Immature natural killer cell (primary cell): ENCODE results near the gene CELA1. TPM values are rescaled to one million over a fixed set of nuclear protein-coding genes. Genes with fewer than 3 reads are reported as not detected.
"Not testable (repeated sequence)": the region's sequence is repeated elsewhere in the genome, so short reads cannot be mapped to it uniquely, and the experiment has no call there.

Experiments
- DNase-seq, 3 donors: peaks; one replicate each; pipeline ENCODE4 v3.0.0; 2022; ENCODE audit warnings: mixed read lengths in 1 of 3
- H3K27ac Mint-ChIP-seq, 6 donors: one replicate each; pipeline ENCODE4 v1.8.0; 2020; ENCODE audit warnings: mixed read lengths in 6 of 6, mild to moderate bottlenecking in 5 of 6, inconsistent platforms in 4 of 6, moderate library complexity in 3 of 6
- H3K27me3 Mint-ChIP-seq, 3 donors: one replicate each; pipeline ENCODE4 v1.8.0; 2020 to 2021; ENCODE audit warnings: low read depth in 3 of 3, mild to moderate bottlenecking in 3 of 3, mixed read lengths in 3 of 3, moderate library complexity in 3 of 3, inconsistent platforms in 1 of 3
- H3K36me3 Mint-ChIP-seq, 3 donors: one replicate each; pipeline ENCODE4 v1.8.0; 2020; ENCODE audit warnings: mixed read lengths in 3 of 3, inconsistent platforms in 2 of 3, mild to moderate bottlenecking in 2 of 3
- H3K4me1 Mint-ChIP-seq, 2 donors: one replicate each; pipeline ENCODE4 v1.8.0; 2020; ENCODE audit warnings: inconsistent platforms in 2 of 2, mild to moderate bottlenecking in 2 of 2, mixed read lengths in 2 of 2, moderate library complexity in 1 of 2
- H3K4me3 Mint-ChIP-seq, 5 donors: one replicate each; pipeline ENCODE4 v1.8.0; 2020; ENCODE audit warnings: mild to moderate bottlenecking in 5 of 5, mixed read lengths in 5 of 5, inconsistent platforms in 3 of 5, moderate library complexity in 3 of 5
- H3K9me3 Mint-ChIP-seq, 6 donors: one replicate each; pipeline ENCODE4 v1.8.0; 2020; ENCODE audit warnings: mild to moderate bottlenecking in 6 of 6, mixed read lengths in 6 of 6, inconsistent platforms in 4 of 6, moderate library complexity in 3 of 6
- polyA plus RNA-seq, 3 donors: library from polyadenylated mRNA; unstranded; fragments of 300-500 nt; fragmentation: Illumina TruSeq; gene quantifications; one replicate each; pipeline ENCODE4 v1.2.3, GENCODE V29; 2021

CELA1 gene
- polyA plus RNA-seq, 3 donors from 2014 or later: 0.37 to 1.00 TPM; not detected in 1

GRCh38 chr12:51326698-51327439 is 19.6 kb downstream of the CELA1 start:
- H3K36me3 Mint-ChIP-seq: peaks cover 12 to 18% (median 17%) of the 10 kb centered on the region in 3 donors
- H3K9me3 Mint-ChIP-seq: no peaks in the 10 kb centered on the region
- DNase-seq: peak in 2 of 3 donors; percentile 28 to 37
- peaks cover 7 to 17% (median 14%) of the 10 kb centered on the region in 3 donors for H3K27me3 Mint-ChIP-seq
- H3K4me1 Mint-ChIP-seq: peaks cover 80% of the 10 kb centered on the region in 2 donors
- H3K27ac Mint-ChIP-seq: peak overlapping the region; percentile 87 to 95 (median 91)
- peak overlapping the region; percentile 58 to 82 (median 70) for H3K4me3 Mint-ChIP-seq

- Mint-ChIP-seq H3K4me1 (peaks cover 89 to 93% of the 10 kb centered on the region in 2 donors), H3K27ac (peak overlapping the region; percentile 85 to 95 (median 90)), H3K27me3 (peaks cover 7 to 24% (median 14%) of the 10 kb centered on the region in 3 donors), H3K4me3 (peak overlapping the region; percentile 53 to 78 (median 73)), H3K36me3 (peaks cover 22 to 31% (median 29%) of the 10 kb centered on the region in 3 donors), H3K9me3 (no peaks in the 10 kb centered on the region)
- DNase-seq: no peak
Observed at GRCh38 chr12:51324953-51325352, 21.5 kb downstream of the CELA1 start.

- peaks cover 9 to 24% (median 14%) of the 10 kb centered on the region in 3 donors for H3K27me3 Mint-ChIP-seq
- no peaks in the 10 kb centered on the region for H3K9me3 Mint-ChIP-seq
- H3K4me3 Mint-ChIP-seq: peak within 1 kb of the TSS; percentile 86 to 99 (median 97)
- peaks cover 22 to 31% (median 29%) of the 10 kb centered on the region in 3 donors for H3K36me3 Mint-ChIP-seq
- H3K27ac Mint-ChIP-seq: peak within 1 kb of the TSS; percentile 92 to 100 (median 96)
- DNase-seq: peak; percentile 87 to 90 (median 89)
- H3K4me1 Mint-ChIP-seq: peaks cover 89 to 93% of the 10 kb centered on the region in 2 donors
Observed at GRCh38 chr12:51323966-51324895, 22.2 kb downstream of the CELA1 start, which contains the start of gene BIN2. Gene BIN2, minus strand, starts transcription at chr12:51324174. Its CDS starts 72 bp downstream, at chr12:51324102.

- peaks cover 9 to 28% (median 14%) of the 10 kb centered on the region in 3 donors for H3K27me3 Mint-ChIP-seq
- DNase-seq: peak; percentile 65 to 70 (median 69)
- peak overlapping the region; percentile 92 to 100 (median 96) for H3K27ac Mint-ChIP-seq
- H3K9me3 Mint-ChIP-seq: no peaks in the 10 kb centered on the region
- H3K4me1 Mint-ChIP-seq: peaks cover 89 to 93% of the 10 kb centered on the region in 2 donors
- H3K4me3 Mint-ChIP-seq: peak overlapping the region; percentile 86 to 99 (median 97)
- H3K36me3 Mint-ChIP-seq: peaks cover 27 to 37% (median 33%) of the 10 kb centered on the region in 3 donors
Observed at GRCh38 chr12:51323317-51323960, 23.0 kb downstream of the CELA1 start.

- DNase-seq: no peak
- H3K4me3 Mint-ChIP-seq: peak overlapping the region; percentile 86 to 99 (median 97)
- no peaks in the 10 kb centered on the region for H3K9me3 Mint-ChIP-seq
- H3K36me3 Mint-ChIP-seq: peaks cover 30 to 40% (median 37%) of the 10 kb centered on the region in 3 donors
- H3K27me3 Mint-ChIP-seq: peaks cover 9 to 28% (median 14%) of the 10 kb centered on the region in 3 donors
- H3K27ac Mint-ChIP-seq: peak overlapping the region; percentile 92 to 100 (median 96)
- peaks cover 89 to 93% of the 10 kb centered on the region in 2 donors for H3K4me1 Mint-ChIP-seq
Observed at GRCh38 chr12:51322452-51322851, 24.0 kb downstream of the CELA1 start.

- peaks cover 9 to 28% (median 14%) of the 10 kb centered on the region in 3 donors for H3K27me3 Mint-ChIP-seq
- no peak for DNase-seq
- H3K36me3 Mint-ChIP-seq: peaks cover 30 to 41% (median 40%) of the 10 kb centered on the region in 3 donors
- peak overlapping the region; percentile 92 to 100 (median 96) for H3K27ac Mint-ChIP-seq
- H3K9me3 Mint-ChIP-seq: no peaks in the 10 kb centered on the region
- peak overlapping the region; percentile 86 to 99 (median 97) for H3K4me3 Mint-ChIP-seq
- peaks cover 88 to 93% of the 10 kb centered on the region in 2 donors for H3K4me1 Mint-ChIP-seq
Observed at GRCh38 chr12:51321882-51322281, 24.6 kb downstream of the CELA1 start.

GRCh38 chr12:51320695-51321320 is 25.7 kb downstream of the CELA1 start:
- Mint-ChIP-seq H3K27me3 (peaks cover 9 to 26% (median 14%) of the 10 kb centered on the region in 3 donors), H3K4me1 (peaks cover 87 to 93% of the 10 kb centered on the region in 2 donors), H3K4me3 (peak overlapping the region; percentile 86 to 99 (median 97)), H3K9me3 (no peaks in the 10 kb centered on the region), H3K36me3 (peaks cover 37 to 48% (median 40%) of the 10 kb centered on the region in 3 donors), H3K27ac (peak overlapping the region; percentile 92 to 100 (median 96))
- no peak for DNase-seq

- H3K4me3 Mint-ChIP-seq: peak overlapping the region; percentile 86 to 99 (median 97)
- no peak for DNase-seq
- H3K27ac Mint-ChIP-seq: peak overlapping the region; percentile 92 to 100 (median 96)
- peaks cover 39 to 49% (median 40%) of the 10 kb centered on the region in 3 donors for H3K36me3 Mint-ChIP-seq
- H3K4me1 Mint-ChIP-seq: peaks cover 87 to 93% of the 10 kb centered on the region in 2 donors
- no peaks in the 10 kb centered on the region for H3K9me3 Mint-ChIP-seq
- peaks cover 9 to 26% (median 14%) of the 10 kb centered on the region in 3 donors for H3K27me3 Mint-ChIP-seq
Observed at GRCh38 chr12:51320311-51320694, 26.2 kb downstream of the CELA1 start.

GRCh38 chr12:51318846-51319599 is 27.5 kb downstream of the CELA1 start:
- Mint-ChIP-seq H3K4me3 (peak overlapping the region; percentile 86 to 99 (median 97)), H3K36me3 (peaks cover 39 to 49% (median 40%) of the 10 kb centered on the region in 3 donors), H3K27ac (peak overlapping the region; percentile 92 to 100 (median 96)), H3K4me1 (peaks cover 86 to 89% of the 10 kb centered on the region in 2 donors), H3K9me3 (no peaks in the 10 kb centered on the region), H3K27me3 (peaks cover 6 to 25% (median 10%) of the 10 kb centered on the region in 3 donors)
- peak; percentile 78 to 81 (median 79) for DNase-seq

GRCh38 chr12:51318057-51318806 is 28.2 kb downstream of the CELA1 start:
- Mint-ChIP-seq H3K4me3 (peak overlapping the region; percentile 86 to 99 (median 97)), H3K36me3 (peaks cover 36 to 48% (median 41%) of the 10 kb centered on the region in 3 donors), H3K27ac (peak overlapping the region; percentile 92 to 100 (median 96)), H3K27me3 (peaks cover 3 to 17% (median 3%) of the 10 kb centered on the region in 3 donors), H3K4me1 (peaks cover 88 to 92% of the 10 kb centered on the region in 2 donors)
- H3K9me3 Mint-ChIP-seq, DNase-seq: not testable (repeated sequence)

GRCh38 chr12:51311389-51311788 is 35.1 kb downstream of the CELA1 start:
- peak overlapping the region; percentile 72 to 87 (median 85) for H3K27ac Mint-ChIP-seq
- no peak for DNase-seq
- peaks cover 83 to 85% of the 10 kb centered on the region in 2 donors for H3K4me1 Mint-ChIP-seq
- H3K27me3 Mint-ChIP-seq: no peaks in the 10 kb centered on the region
- no peaks in the 10 kb centered on the region for H3K9me3 Mint-ChIP-seq
- peaks cover 15 to 56% (median 34%) of the 10 kb centered on the region in 3 donors for H3K36me3 Mint-ChIP-seq
- peak overlapping the region; percentile 36 to 74 (median 57) for H3K4me3 Mint-ChIP-seq
